HepG2 (cell line): Measurements from ENCODE around the gene PLEKHA8. TPM values are rescaled to one million over a fixed set of nuclear protein-coding genes. Genes with fewer than 3 reads are reported as not detected.

Experiments
- AGO2 ChIP-seq: fragments of 200-400 bp; formaldehyde crosslinking; optimal IDR thresholded peaks from 2 replicates; pipeline ENCODE3; 2017; ENCODE audit warnings: mild to moderate bottlenecking, low read depth, low read length, moderate library complexity
- ARID5B ChIP-seq: IDR thresholded peaks from 2 replicates; pipeline ENCODE4 v1.4.0; 2020; ENCODE audit warnings: mild to moderate bottlenecking, missing genetic modification reagents
- ARNTL ChIP-seq: sonication (generic); formaldehyde crosslinking; IDR thresholded peaks from 2 replicates; pipeline ENCODE4 v1.4.0; 2020; ENCODE audit warnings: mild to moderate bottlenecking, missing genetic modification reagents
- BRD4 ChIP-seq: sonication (generic); formaldehyde crosslinking; IDR thresholded peaks from 2 replicates; pipeline ENCODE4 v1.4.0; 2020; ENCODE audit warnings: missing genetic modification reagents
- CBFB ChIP-seq: sonication (generic); formaldehyde crosslinking; IDR thresholded peaks from 2 replicates; pipeline ENCODE4 v1.4.0; 2020; ENCODE audit warnings: missing genetic modification reagents
- CREB1 ChIP-seq, 2 experiments: fragments of 450-650 bp in 1 of 2; IDR thresholded peaks; 2 replicates each; pipeline ENCODE4 v1.6.1; 2016 to 2017; ENCODE audit warnings: control low read depth in 1 of 2, mild to moderate bottlenecking in 1 of 2, missing compliant biosample characterization in 1 of 2, missing genetic modification characterization in 1 of 2
- HMG20B ChIP-seq: conservative IDR thresholded peaks from 2 replicates; pipeline ENCODE4 v1.6.1; 2016; ENCODE audit warnings: missing genetic modification reagents, missing compliant biosample characterization
- HOXA5 ChIP-seq: sonication (generic); formaldehyde crosslinking; IDR thresholded peaks from 2 replicates; pipeline ENCODE4 v1.4.0; 2020; ENCODE audit warnings: missing genetic modification reagents
- KMT2B ChIP-seq: IDR thresholded peaks from 2 replicates; pipeline ENCODE4 v1.6.1; 2016; ENCODE audit warnings: missing genetic modification reagents, missing compliant biosample characterization
- RAD21 ChIP-seq: fragments of 450-650 bp; formaldehyde crosslinking; IDR thresholded peaks from 2 replicates; pipeline ENCODE4 v1.5.0; 2020; ENCODE audit warnings: mild to moderate bottlenecking
- RXRB ChIP-seq: IDR thresholded peaks from 2 replicates; pipeline ENCODE4 v1.6.1; 2016; ENCODE audit warnings: borderline replicate concordance, missing genetic modification reagents, missing compliant biosample characterization
- SIN3A ChIP-seq: IDR thresholded peaks from 2 replicates; pipeline ENCODE4 v1.6.1; 2011; ENCODE audit warnings: low read depth, mild to moderate bottlenecking, control low read depth, low read length, borderline replicate concordance
- TEAD3 ChIP-seq: optimal IDR thresholded peaks from 2 replicates; pipeline ENCODE3; 2016; ENCODE audit warnings: borderline replicate concordance
- THAP11 ChIP-seq: IDR thresholded peaks from 2 replicates; pipeline ENCODE4 v1.6.1; 2016; ENCODE audit warnings: missing biosample characterization, missing genetic modification reagents
- ZFAT ChIP-seq: sonication (generic); formaldehyde crosslinking; conservative IDR thresholded peaks from 2 replicates; pipeline ENCODE4 v1.8.1; 2023; ENCODE audit warnings: missing genetic modification reagents, inconsistent platforms
- ZNF207 ChIP-seq: fragments of 450-650 bp; IDR thresholded peaks from 2 replicates; pipeline ENCODE4 v1.6.1; 2016; ENCODE audit warnings: antibody characterized with exemption, borderline replicate concordance
- ZNF333 ChIP-seq: sonication (generic); formaldehyde crosslinking; IDR thresholded peaks from 2 replicates; pipeline ENCODE4 v1.4.0; 2020; ENCODE audit warnings: mild to moderate bottlenecking, missing genetic modification reagents, borderline replicate concordance
- ZNF512 ChIP-seq: sonication (generic); formaldehyde crosslinking; IDR thresholded peaks from 2 replicates; pipeline ENCODE4 v1.4.0; 2020; ENCODE audit warnings: mild to moderate bottlenecking, missing genetic modification reagents
- ZNF619 ChIP-seq: sonication (generic); formaldehyde crosslinking; IDR thresholded peaks from 2 replicates; pipeline ENCODE4 v1.4.0; 2020; ENCODE audit warnings: mild to moderate bottlenecking, missing genetic modification reagents
- ZNF710 ChIP-seq: sonication (generic); formaldehyde crosslinking; IDR thresholded peaks from 2 replicates; pipeline ENCODE4 v1.5.0; 2020; ENCODE audit warnings: mild to moderate bottlenecking, missing genetic modification reagents, borderline replicate concordance
- ZNF768 ChIP-seq: sonication (generic); formaldehyde crosslinking; IDR thresholded peaks from 2 replicates; pipeline ENCODE4 v1.4.0; 2020; ENCODE audit warnings: missing genetic modification reagents
- ZSCAN25 ChIP-seq: sonication (generic); formaldehyde crosslinking; IDR thresholded peaks from 2 replicates; pipeline ENCODE4 v1.8.0; 2022; ENCODE audit warnings: mild to moderate bottlenecking, missing genetic modification reagents
- polyA plus RNA-seq, 8 experiments: library from polyadenylated mRNA; depleted of rRNA in 3 of 8; stranded (reverse) in 7 of 8; unstranded in 1 of 8; fragments of >200 nt; fragmentation: Illumina TruSeq in 4 of 8; extraction: Trizol in 4 of 8; gene quantifications; 2 replicates each; pipeline versions ENCODE4 v1.2.1 to v1.2.3, GENCODE V29; 2011 to 2016; ENCODE audit warnings: low read depth in 4 of 8, missing spikeins in 1 of 8, mixed read lengths in 1 of 8; ENCODE audit not compliant: insufficient read depth in 1 of 8
- total RNA-seq, 5 experiments: library from RNA; depleted of rRNA; stranded (reverse); fragments of >200 nt; fragmentation: Illumina TruSeq; extraction: Trizol; gene quantifications; 2 replicates each; pipeline ENCODE4 v1.2.3, GENCODE V29; 2016; ENCODE audit warnings: low read depth in 1 of 5

The PLEKHA8 gene
- total and polyA plus RNA-seq, 2 of the 13 experiments (the other 11 are each of a cell fraction or from before 2014, with no cell fraction given) = 12.5 to 26.4 TPM

GRCh38 chr7:29989257-29989995, 38.8 kb upstream of the PLEKHA8 start, which contains the start of gene SCRN1 (continued):
- TF ChIP-seq RXRB (no peak), ZNF619 (no peak), CREB1 (IDR thresholded peaks at IDR 0.05) (no peak), CREB1 (CRISPR knock-in tag; IDR thresholded peaks at IDR 0.05) (no peak), KMT2B (CRISPR knock-in tag) (0 out of 2 replicates have a peak, but pooled peaks have one; percentile 23), THAP11 (CRISPR knock-in tag) (0 out of 2 replicates have a peak, but pooled peaks have one; percentile 15), ZNF333 (CRISPR knock-in tag) (0 out of 2 replicates have a peak, but pooled peaks have one; percentile 75), RAD21 (peak; percentile 20; the same call in 1 of the 2 replicates), ZFAT (0 out of 2 replicates have a peak, but pooled peaks have one; percentile 14), ZNF512 (no peak), ZNF207 (no peak), HMG20B (CRISPR knock-in tag) (no peak), SIN3A (0 out of 2 replicates have a peak, but pooled peaks have one; percentile 8), ZNF768 (CRISPR knock-in tag) (0 out of 2 replicates have a peak, but pooled peaks have one; percentile 9), BRD4 (CRISPR knock-in tag) (peak; percentile 49; the same call in 1 of the 2 replicates), ZNF710 (CRISPR knock-in tag) (peak; percentile 64; the same call in 1 of the 2 replicates), ARID5B (CRISPR knock-in tag) (no peak), HOXA5 (CRISPR knock-in tag) (no peak), TEAD3 (peak; percentile 13), AGO2 (peak; percentile 74), CBFB (0 out of 2 replicates have a peak, but pooled peaks have one; percentile 28), ARNTL (no peak), ZSCAN25 (CRISPR knock-in tag) (peak; percentile 14; the same call in 1 of the 2 replicates)
